OCI-LY1 (cell line): ENCODE measurements around the gene COBL.

Experiments used
- CTCF ChIP-seq: fragments of 200-600 bp; sonication (generic), shearing (Covaris generic); IDR thresholded peaks from 2 replicates; pipeline ENCODE4 v1.5.1; 2017; ENCODE audit warnings: mild to moderate bottlenecking, antibody characterized with exemption, low read length, moderate library complexity, mixed read lengths
- EZH2 ChIP-seq: fragments of 200-600 bp; sonication (generic), shearing (Covaris generic); IDR thresholded peaks from 2 replicates; pipeline ENCODE4 v1.8.0; 2017; ENCODE audit warnings: borderline replicate concordance, mixed run types, mild to moderate bottlenecking, antibody characterized with exemption, low read length, moderate library complexity, mixed read lengths

- no peak for TF ChIP-seq CTCF
- TF ChIP-seq EZH2, result no peak
Measured at GRCh38 chr7:51035716-51036115, 280.9 kb downstream of the COBL start.
